HL-60 (cell line): Measurements from ENCODE around the gene GOLGA3.

Source experiments
- DNase-seq, 2 experiments: peaks; one replicate each; pipeline ENCODE4 v3.0.0-alpha.2; 2010 to 2020; ENCODE audit warnings: low read depth in 1 of 2, low spot score in 1 of 2
- H3K27ac ChIP-seq: fragments of 250-450 bp; sonication (Bioruptor Pico); replicated peaks from 2 replicates; pipeline ENCODE4 v1.5.1; 2020; ENCODE audit warnings: mild to moderate bottlenecking, moderate library complexity
- H3K27me3 ChIP-seq: fragments of 250-450 bp; sonication (Bioruptor Pico); 2 replicates; pipeline ENCODE4 v1.5.1; 2021; ENCODE audit warnings: mild to moderate bottlenecking, moderate library complexity; ENCODE audit not compliant: insufficient read depth, poor library complexity, severe bottlenecking
- H3K4me3 ChIP-seq: replicated peaks from 2 replicates; pipeline ENCODE4 v1.5.1; 2011; ENCODE audit warnings: mild to moderate bottlenecking, control low read depth, low read length; ENCODE audit not compliant: insufficient read depth
- CTCF ChIP-seq: IDR thresholded peaks from one replicate; pipeline ENCODE4 v1.5.1; 2011; ENCODE audit warnings: low read length, control low read depth, inconsistent platforms; ENCODE audit not compliant: insufficient read depth
- GABPA ChIP-seq: IDR thresholded peaks from 2 replicates; pipeline ENCODE4 v1.6.1; 2012; ENCODE audit warnings: low read depth
- POLR2AphosphoS5 ChIP-seq: IDR thresholded peaks from 2 replicates; pipeline ENCODE4 v1.6.1; 2012; ENCODE audit warnings: low read depth
- REST ChIP-seq: IDR thresholded peaks from 2 replicates; pipeline ENCODE4 v1.6.1; 2012; ENCODE audit warnings: low read depth; ENCODE audit not compliant: insufficient replicate concordance
- SPI1 ChIP-seq: IDR thresholded peaks from 2 replicates; pipeline ENCODE4 v1.6.1; 2012; ENCODE audit warnings: low read depth, mild to moderate bottlenecking, borderline replicate concordance

GOLGA3 gene

GRCh38 chr12:132747395-132747794 lies 81.3 kb downstream of the GOLGA3 start:
- Histone ChIP-seq H3K27ac (no peak overlapping the region), H3K4me3 (no peak overlapping the region), H3K27me3 (no peaks in the 10 kb centered on the region)
- TF ChIP-seq SPI1, result no peak
- DNase-seq, result no peak

- Histone ChIP-seq H3K27me3 (no peaks in the 10 kb centered on the region), H3K4me3 (no peak overlapping the region), H3K27ac (no peak overlapping the region)
- TF ChIP-seq POLR2AphosphoS5, result no peak
- DNase-seq, result no peak
Observed at GRCh38 chr12:132746613-132747012, 82.1 kb downstream of the GOLGA3 start.

- Histone ChIP-seq H3K27me3 (no peaks in the 10 kb centered on the region), H3K4me3 (no peak overlapping the region), H3K27ac (no peak overlapping the region)
- no peak for TF ChIP-seq SPI1
- TF ChIP-seq REST, result no peak
- no peak for TF ChIP-seq GABPA
- TF ChIP-seq POLR2AphosphoS5, result no peak
- TF ChIP-seq CTCF, result no peak
- DNase-seq, result no peak
Observed at GRCh38 chr12:132743831-132744230, 84.8 kb downstream of the GOLGA3 start.

- Histone ChIP-seq H3K4me3 (no peak overlapping the region), H3K27ac (no peak overlapping the region), H3K27me3 (no peaks in the 10 kb centered on the region)
- DNase-seq, result no peak
- TF ChIP-seq CTCF, result no peak
- no peak for TF ChIP-seq SPI1
- TF ChIP-seq POLR2AphosphoS5, result no peak
- no peak for TF ChIP-seq REST
- no peak for TF ChIP-seq GABPA
Observed at GRCh38 chr12:132741620-132742019, 87.0 kb downstream of the GOLGA3 start.

GRCh38 chr12:132740652-132741051 lies 88.0 kb downstream of the GOLGA3 start:
- Histone ChIP-seq H3K4me3 (no peak overlapping the region), H3K27me3 (no peaks in the 10 kb centered on the region), H3K27ac (no peak overlapping the region)
- no peak for DNase-seq
- TF ChIP-seq SPI1 (no peak), GABPA (no peak), POLR2AphosphoS5 (no peak), REST (no peak), CTCF (no peak)
